Trophoblast cell (in vitro differentiated cells and primary cell): ENCODE results near the gene IL17RE.

Source experiments
- DNase-seq, 2 donors: peaks; one replicate each; pipeline ENCODE4 v3.0.0-alpha.2; 2016
- H2AFZ ChIP-seq: 2 replicates; pipeline ENCODE4 v1.6.1; 2013; ENCODE audit warnings: low read length, moderate library complexity, mild to moderate bottlenecking; ENCODE audit not compliant: insufficient read depth, poor library complexity
- H2AK5ac ChIP-seq: 2 replicates; pipeline ENCODE4 v1.6.1; 2013; ENCODE audit warnings: mild to moderate bottlenecking, low read length
- H2BK120ac ChIP-seq: 2 replicates; pipeline ENCODE4 v1.6.1; 2013; ENCODE audit warnings: low read length, mild to moderate bottlenecking, moderate library complexity; ENCODE audit not compliant: insufficient read depth, poor library complexity
- H2BK12ac ChIP-seq: 2 replicates; pipeline ENCODE4 v1.6.1; 2013; ENCODE audit warnings: mild to moderate bottlenecking, low read length, moderate library complexity
- H2BK5ac ChIP-seq: 2 replicates; pipeline ENCODE4 v1.6.1; 2013; ENCODE audit warnings: low read length, low read depth, moderate library complexity, mild to moderate bottlenecking; ENCODE audit not compliant: poor library complexity
- H3K14ac ChIP-seq: 2 replicates; pipeline ENCODE4 v1.6.1; 2013; ENCODE audit warnings: mild to moderate bottlenecking, low read length
- H3K18ac ChIP-seq: 2 replicates; pipeline ENCODE4 v1.6.1; 2013; ENCODE audit warnings: mild to moderate bottlenecking, low read length
- H3K23ac ChIP-seq: 2 replicates; pipeline ENCODE4 v1.6.1; 2013; ENCODE audit warnings: low read length
- H3K27ac ChIP-seq: 2 replicates; pipeline ENCODE4 v1.5.1; 2013; ENCODE audit warnings: low read depth, mild to moderate bottlenecking, inconsistent platforms, low read length, moderate library complexity
- H3K27me3 ChIP-seq: 2 replicates; pipeline ENCODE4 v1.6.1; 2013; ENCODE audit warnings: inconsistent platforms, mild to moderate bottlenecking, low read length, moderate library complexity; ENCODE audit not compliant: insufficient read depth
- H3K36me3 ChIP-seq, 2 experiments: 1 replicate in 1 of 2; 2 replicates in 1 of 2; pipeline ENCODE4 v1.6.1; 2013; ENCODE audit warnings: low read length in 2 of 2, mild to moderate bottlenecking in 2 of 2, moderate library complexity in 1 of 2; ENCODE audit not compliant: insufficient read depth in 2 of 2, control insufficient read depth in 1 of 2
- H3K4ac ChIP-seq: 2 replicates; pipeline ENCODE4 v1.6.1; 2013; ENCODE audit warnings: low read depth, mild to moderate bottlenecking, low read length, moderate library complexity
- H3K4me1 ChIP-seq, 2 experiments: 1 replicate in 1 of 2; 2 replicates in 1 of 2; pipeline ENCODE4 v1.6.1; 2013; ENCODE audit warnings: low read length in 2 of 2, mild to moderate bottlenecking in 2 of 2, moderate library complexity in 1 of 2; ENCODE audit not compliant: insufficient read depth in 2 of 2, control insufficient read depth in 1 of 2
- H3K4me2 ChIP-seq: 2 replicates; pipeline ENCODE4 v1.6.1; 2013; ENCODE audit warnings: inconsistent platforms, mild to moderate bottlenecking, low read length, moderate library complexity
- H3K4me3 ChIP-seq: 2 replicates; pipeline ENCODE4 v1.5.1; 2013; ENCODE audit warnings: mild to moderate bottlenecking, low read depth, low read length, inconsistent platforms
- H3K79me1 ChIP-seq: one replicate; pipeline ENCODE4 v1.6.1; 2013; ENCODE audit warnings: low read length
- H3K79me2 ChIP-seq: 2 replicates; pipeline ENCODE4 v1.6.1; 2013; ENCODE audit warnings: low read length, mild to moderate bottlenecking; ENCODE audit not compliant: control insufficient read depth, insufficient read depth, poor library complexity
- H3K9ac ChIP-seq: 2 replicates; pipeline ENCODE4 v1.6.1; 2013; ENCODE audit warnings: mild to moderate bottlenecking, low read length
- H3K9me3 ChIP-seq: 2 replicates; pipeline ENCODE4 v1.6.1; 2013; ENCODE audit warnings: low read depth, mild to moderate bottlenecking, control low read depth, inconsistent platforms, low read length; ENCODE audit not compliant: insufficient read depth
- H4K12ac ChIP-seq: 2 replicates; pipeline ENCODE4 v1.6.1; 2013; ENCODE audit warnings: low read depth, mild to moderate bottlenecking, low read length, moderate library complexity
- H4K8ac ChIP-seq: 2 replicates; pipeline ENCODE4 v1.6.1; 2013; ENCODE audit warnings: low read depth, mild to moderate bottlenecking, low read length, moderate library complexity
- H4K91ac ChIP-seq: one replicate; pipeline ENCODE4 v1.6.1; 2013; ENCODE audit warnings: low read depth, mild to moderate bottlenecking, low read length, moderate library complexity
- WGBS: extraction: QIAGEN DNeasy Blood & Tissue Kit; methylation state at CpG from one replicate; pipeline ENCODE4 v1.1.7; 2013; ENCODE audit warnings: missing lambda C conversion rate; ENCODE audit not compliant: insufficient read length, insufficient coverage; ENCODE audit errors: extremely low coverage; 5-methylcytosine and 5-hydroxymethylcytosine counted together

The IL17RE gene

DNA sequence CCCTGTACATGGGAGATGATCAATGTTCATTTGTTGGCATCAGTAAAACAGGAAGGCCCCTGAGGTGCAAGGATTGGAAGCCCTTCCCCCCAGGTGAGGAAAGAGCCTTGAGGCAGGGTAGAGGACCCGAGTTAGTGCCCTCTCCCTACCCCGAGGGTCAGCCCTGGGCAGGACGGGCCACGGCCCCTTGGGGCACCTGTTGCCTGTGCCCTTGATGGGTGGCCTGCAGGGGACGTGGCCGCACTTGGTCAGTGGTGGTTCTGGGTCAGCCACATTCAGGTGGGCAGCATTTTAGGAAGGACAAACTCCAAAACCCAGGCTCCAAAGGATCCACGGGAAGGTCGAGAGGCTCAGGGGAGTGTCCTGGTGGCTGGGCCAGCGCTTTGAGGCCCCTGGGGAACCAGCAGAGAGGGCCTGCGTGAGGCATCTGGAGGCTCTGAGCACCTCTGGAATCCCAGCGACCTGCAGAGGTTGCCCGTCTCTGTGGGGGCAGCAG lies 43.1 kb upstream of the IL17RE start:
- H2BK5ac ChIP-seq: no peak overlapping the region
- peaks cover 7 to 12% of the 10 kb centered on the region in 2 experiments for H3K4me1 ChIP-seq
- H2BK120ac ChIP-seq: no peak overlapping the region
- H3K27me3 ChIP-seq: no peaks in the 10 kb centered on the region
- H2AFZ ChIP-seq: no peak overlapping the region
- no peak overlapping the region for H4K12ac ChIP-seq
- no peak overlapping the region for H4K8ac ChIP-seq
- H3K4me3 ChIP-seq: no peak overlapping the region
- H3K4me2 ChIP-seq: no peak overlapping the region
- peaks cover 11% of the 10 kb centered on the region for H3K79me1 ChIP-seq
- no peaks in the 10 kb centered on the region for H3K36me3 ChIP-seq
- H3K79me2 ChIP-seq: peaks cover 2% of the 10 kb centered on the region
- H2BK12ac ChIP-seq: no peak overlapping the region
- no peak overlapping the region for H3K18ac ChIP-seq
- no peak overlapping the region for H2AK5ac ChIP-seq
- H4K91ac ChIP-seq: no peak overlapping the region
- no peak overlapping the region for H3K9ac ChIP-seq
- no peaks in the 10 kb centered on the region for H3K9me3 ChIP-seq
- H3K23ac ChIP-seq: no peak overlapping the region
- no CpG with 5 or more reads among the region's 12 CpGs for WGBS
- H3K27ac ChIP-seq: no peak overlapping the region
- H3K4ac ChIP-seq: no peak overlapping the region
- H3K14ac ChIP-seq: no peak overlapping the region
- no peak for DNase-seq

DNA sequence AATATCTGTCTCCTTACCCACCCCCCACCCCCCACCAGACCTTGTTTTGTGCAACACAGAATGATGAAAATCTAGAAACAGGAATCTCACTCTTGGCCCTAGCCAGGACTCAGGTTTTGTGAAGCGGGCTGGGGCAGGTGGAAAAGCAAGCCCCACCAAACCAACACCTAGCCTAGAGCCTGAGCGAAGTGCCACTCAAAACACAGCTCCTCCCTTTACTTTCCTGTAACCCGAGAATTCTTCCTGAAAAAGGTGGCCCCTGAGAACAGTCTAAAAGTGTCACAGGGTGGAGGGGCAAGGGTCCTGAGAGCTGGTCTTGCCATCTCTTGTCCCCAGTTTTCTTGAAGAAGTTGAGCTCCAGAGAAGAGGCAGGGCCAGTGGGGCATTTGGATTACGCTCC lies 41.4 kb upstream of the IL17RE start:
- Histone ChIP-seq H3K4me1 (peaks cover 7 to 11% of the 10 kb centered on the region in 2 experiments), H3K79me1 (peaks cover 11% of the 10 kb centered on the region), H2AFZ (no peak overlapping the region), H3K23ac (no peak overlapping the region), H3K79me2 (peaks cover 2% of the 10 kb centered on the region), H3K18ac (no peak overlapping the region), H3K27ac (no peak overlapping the region), H3K36me3 (no peaks in the 10 kb centered on the region), H2BK120ac (no peak overlapping the region), H3K4me3 (no peak overlapping the region), H4K8ac (peak overlapping the region; percentile 32), H3K9me3 (no peaks in the 10 kb centered on the region), H2BK12ac (no peak overlapping the region), H2BK5ac (no peak overlapping the region), H2AK5ac (no peak overlapping the region), H3K4ac (no peak overlapping the region), H3K14ac (no peak overlapping the region), H4K91ac (peak overlapping the region; percentile 22), H3K4me2 (no peak overlapping the region), H4K12ac (no peak overlapping the region), H3K9ac (no peak overlapping the region), H3K27me3 (no peaks in the 10 kb centered on the region)
- WGBS: no CpG with 5 or more reads among the region's 4 CpGs
- DNase-seq: no peak

DNA sequence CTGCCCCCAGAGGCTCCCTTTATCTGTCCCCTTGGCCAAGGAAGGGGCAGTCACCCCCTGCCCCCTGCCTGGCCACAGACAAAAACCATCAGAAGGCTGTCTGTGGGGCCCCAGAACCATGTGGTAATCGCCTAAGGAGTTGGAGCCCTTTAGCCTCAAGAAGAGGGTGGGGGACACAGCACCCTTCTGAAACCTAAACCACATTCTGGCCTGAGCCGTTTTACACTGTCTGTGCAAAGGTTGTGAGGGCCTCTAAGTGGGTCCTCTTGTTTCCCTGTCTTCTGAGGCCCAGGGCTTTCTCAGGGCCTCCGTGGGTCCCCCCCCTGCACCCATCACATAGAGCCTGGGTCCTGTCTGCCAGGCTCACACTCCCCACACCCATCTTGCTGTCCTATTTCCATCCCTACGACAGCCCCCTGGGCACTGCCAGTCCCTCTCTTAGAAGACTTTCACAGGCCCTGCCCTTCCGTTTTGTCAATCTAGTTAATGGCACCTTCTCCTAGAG lies 41.0 kb upstream of the IL17RE start:
- peaks cover 7 to 11% of the 10 kb centered on the region in 2 experiments for H3K4me1 ChIP-seq

DNA sequence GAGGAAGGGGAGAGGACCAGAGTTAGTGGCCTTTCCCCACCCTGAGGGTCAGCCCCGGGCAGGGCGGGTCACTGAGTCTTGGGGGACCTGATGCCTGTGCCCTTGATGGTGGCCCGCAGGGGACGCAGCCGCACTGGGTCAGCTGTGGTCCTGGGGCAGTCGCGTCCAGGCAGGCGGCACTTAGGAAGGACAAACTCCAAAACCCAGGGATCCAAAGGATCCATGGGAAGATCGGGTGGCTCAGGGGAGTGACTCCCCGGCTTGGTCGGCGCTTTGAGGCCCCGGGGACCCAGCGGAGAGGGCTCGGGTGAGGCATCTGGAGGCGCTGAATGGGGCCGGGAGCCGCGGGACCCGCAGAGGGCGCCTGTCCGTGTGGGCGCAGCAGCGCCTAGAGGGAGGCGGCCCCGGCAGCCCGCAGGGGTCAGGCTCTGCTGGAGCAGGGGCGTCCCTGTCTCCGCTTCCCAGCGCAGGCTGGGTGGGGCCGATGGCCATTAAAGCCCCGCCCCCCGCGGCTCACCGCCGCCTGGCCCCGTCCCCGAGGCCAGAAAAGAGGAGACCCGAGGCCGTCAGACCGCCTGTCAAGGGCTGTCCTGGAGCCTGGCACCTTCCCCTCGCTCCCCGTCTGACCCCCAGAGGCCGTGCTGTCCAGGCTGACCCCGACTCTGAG lies 40.1 kb upstream of the IL17RE start:
- peak overlapping the region; percentile 24 for H3K4ac ChIP-seq
- H2BK120ac ChIP-seq: peak overlapping the region; percentile 74
- H3K4me3 ChIP-seq: no peak overlapping the region
- H3K4me1 ChIP-seq: peaks cover 7 to 11% of the 10 kb centered on the region in 2 experiments
- H2BK12ac ChIP-seq: peak overlapping the region; percentile 88
- H3K14ac ChIP-seq: peak overlapping the region; percentile 88
- peaks cover 2% of the 10 kb centered on the region for H3K79me2 ChIP-seq
- peak overlapping the region; percentile 72 for H3K18ac ChIP-seq
- peak overlapping the region; percentile 4 for H2AK5ac ChIP-seq
- H3K36me3 ChIP-seq: no peaks in the 10 kb centered on the region
- no peak overlapping the region for H2BK5ac ChIP-seq
- peak overlapping the region; percentile 77 for H4K91ac ChIP-seq
- H3K27me3 ChIP-seq: no peaks in the 10 kb centered on the region
- H3K9ac ChIP-seq: no peak overlapping the region
- H3K9me3 ChIP-seq: peaks cover 1% of the 10 kb centered on the region
- H4K12ac ChIP-seq: peak overlapping the region; percentile 74
- H3K4me2 ChIP-seq: peak overlapping the region; percentile 62
- peak overlapping the region; percentile 88 for H2AFZ ChIP-seq
- peak overlapping the region; percentile 86 for H4K8ac ChIP-seq
- H3K27ac ChIP-seq: no peak overlapping the region
- peaks cover 11% of the 10 kb centered on the region for H3K79me1 ChIP-seq
- DNase-seq: peak; percentile 48 to 65
- H3K23ac ChIP-seq: no peak overlapping the region
- WGBS: no CpG with 5 or more reads among the region's 45 CpGs

More for the DNA sequence above, 41.0 kb upstream of the IL17RE start:
- H4K91ac ChIP-seq: peak overlapping the region; percentile 22
- H2AFZ ChIP-seq: no peak overlapping the region
- peak overlapping the region; percentile 32 for H4K8ac ChIP-seq
- H2AK5ac ChIP-seq: no peak overlapping the region
- H3K18ac ChIP-seq: no peak overlapping the region
- no peak overlapping the region for H3K4me2 ChIP-seq
- peaks cover 11% of the 10 kb centered on the region for H3K79me1 ChIP-seq
- no peak overlapping the region for H2BK12ac ChIP-seq
- no peak overlapping the region for H3K27ac ChIP-seq
- no peaks in the 10 kb centered on the region for H3K36me3 ChIP-seq
- no peak overlapping the region for H3K4ac ChIP-seq
- H3K14ac ChIP-seq: no peak overlapping the region
- H3K9me3 ChIP-seq: no peaks in the 10 kb centered on the region
- H2BK5ac ChIP-seq: no peak overlapping the region
- DNase-seq: no peak
- WGBS: no CpG with 5 or more reads among the region's 5 CpGs
- no peak overlapping the region for H2BK120ac ChIP-seq
- H3K4me3 ChIP-seq: no peak overlapping the region
- peaks cover 2% of the 10 kb centered on the region for H3K79me2 ChIP-seq
- H4K12ac ChIP-seq: no peak overlapping the region
- H3K27me3 ChIP-seq: no peaks in the 10 kb centered on the region
- H3K9ac ChIP-seq: no peak overlapping the region
- H3K23ac ChIP-seq: no peak overlapping the region
